ENCODE data around the gene PODN.

Gene PODN

DNA sequence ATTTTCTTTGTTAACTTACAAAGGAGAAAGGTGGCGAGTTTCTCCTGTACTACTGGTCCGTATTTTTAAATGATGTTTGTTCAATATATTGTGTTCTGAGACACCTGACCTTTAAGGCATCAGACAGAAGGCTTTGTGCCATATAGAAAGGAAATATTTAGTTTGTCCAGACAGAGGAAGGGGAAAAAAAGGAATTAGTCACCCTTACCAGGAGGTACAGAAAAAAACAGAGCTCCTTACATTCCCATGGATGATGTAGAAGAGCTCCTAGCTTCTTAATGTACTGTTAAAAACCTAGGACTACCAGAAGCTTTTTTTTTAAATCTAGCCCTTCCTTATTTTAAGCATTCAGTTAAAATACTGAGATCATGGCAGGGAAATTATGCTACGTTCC is 12.4 kb upstream of the PODN start:
- no peak for DNase-seq (ENCODE audit: low read depth in 2 of 3, low spot score in 1 of 3)

GRCh38 chr1:53050310-53050709 is 11.7 kb upstream of the PODN start:
- no peak for DNase-seq (ENCODE audit: low read depth in 2 of 3, low spot score in 1 of 3)

DNA sequence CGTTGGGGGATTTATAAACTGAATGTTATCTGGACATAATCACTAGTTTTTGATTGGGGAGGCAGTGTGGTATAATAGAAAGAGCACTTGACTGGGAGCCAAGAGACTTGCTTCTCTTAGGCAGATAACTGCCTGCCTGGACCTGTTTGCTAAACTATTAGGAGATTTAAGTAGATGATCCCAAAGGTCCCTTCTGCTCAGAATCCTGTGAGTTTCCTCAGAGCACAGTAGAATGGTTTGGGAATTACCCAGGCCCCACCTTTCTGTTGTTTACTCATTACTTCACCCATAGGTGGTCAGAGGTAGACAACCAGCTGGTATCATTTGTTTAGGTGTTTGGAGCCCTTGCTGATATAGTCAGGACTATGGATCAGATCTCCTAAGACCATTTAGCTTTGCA is 10.3 kb upstream of the PODN start:
- DNase-seq (ENCODE audit: low read depth in 2 of 3, low spot score in 1 of 3), result no peak

DNA sequence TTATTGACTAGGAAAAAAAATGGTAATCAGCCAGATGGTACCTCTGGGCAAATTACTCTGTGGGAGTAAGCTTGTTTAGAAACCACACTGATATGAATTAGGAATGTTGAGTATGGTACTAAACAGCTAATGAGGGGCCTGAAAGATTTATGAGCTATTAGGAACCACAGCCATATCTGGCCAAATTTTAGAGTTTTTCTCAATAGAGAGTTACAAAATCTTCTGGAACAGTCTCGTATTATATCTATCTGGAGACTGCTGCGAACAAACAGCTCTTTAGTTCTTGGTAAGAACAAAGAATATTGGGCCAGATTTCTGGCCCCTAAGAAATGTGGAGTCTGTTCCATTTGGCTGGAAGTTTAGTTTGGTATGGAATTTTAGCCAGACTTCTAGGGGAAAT is 4.9 kb upstream of the PODN start:
- no peak for DNase-seq (ENCODE audit: low read depth in 2 of 3, low spot score in 1 of 3)

GRCh38 chr1:53060579-53060978 is 1.4 kb upstream of the PODN start:
- DNase-seq (ENCODE audit: low read depth in 2 of 3, low spot score in 1 of 3), result no peak

GRCh38 chr1:53061123-53061858 is 722 bp upstream of the PODN start:
- no peak for DNase-seq (ENCODE audit: low read depth in 2 of 3, low spot score in 1 of 3)

DNA sequence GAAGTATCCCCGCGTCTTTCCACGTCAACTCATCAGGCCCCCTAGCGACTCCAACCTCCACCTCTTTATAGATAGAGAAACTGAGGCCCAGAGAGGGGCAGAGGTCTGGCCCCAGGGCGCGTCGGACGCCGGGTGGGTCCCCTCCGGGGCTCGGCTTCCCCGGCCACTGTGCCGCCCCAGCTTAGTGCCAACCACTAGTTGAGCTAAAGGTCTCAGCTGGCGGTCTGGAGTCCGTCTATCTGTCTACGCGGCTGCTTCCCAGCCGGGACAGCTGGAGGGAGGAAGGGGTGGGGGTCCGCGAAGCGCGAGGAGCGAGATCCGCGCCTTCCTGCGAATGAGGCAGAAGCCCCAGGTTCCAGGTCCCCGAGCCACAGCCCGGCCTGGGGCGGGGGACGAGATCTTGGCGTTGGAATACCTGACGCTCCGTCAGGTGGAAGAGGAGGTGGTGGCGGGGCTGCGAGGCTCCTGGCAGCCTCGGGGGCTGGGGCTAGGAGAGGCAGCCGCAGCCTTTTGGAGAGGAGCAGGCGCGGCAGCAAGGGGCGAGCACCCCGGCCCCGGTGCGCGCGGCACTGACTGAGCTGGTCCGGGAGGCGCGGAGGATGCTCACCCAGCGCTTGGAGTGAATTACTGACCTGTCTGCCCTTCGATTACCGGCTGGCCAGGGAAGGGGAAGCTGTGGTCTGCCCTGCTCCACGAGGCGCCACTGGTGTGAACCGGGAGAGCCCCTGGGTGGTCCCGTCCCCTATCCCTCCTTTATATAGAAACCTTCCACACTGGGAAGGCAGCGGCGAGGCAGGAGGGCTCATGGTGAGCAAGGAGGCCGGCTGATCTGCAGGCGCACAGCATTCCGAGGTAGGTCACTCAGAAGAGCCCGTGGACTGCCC is 937 bp downstream of the PODN start:
- DNase-seq (ENCODE audit: low read depth in 2 of 3, low spot score in 1 of 3), result no peak

DNA sequence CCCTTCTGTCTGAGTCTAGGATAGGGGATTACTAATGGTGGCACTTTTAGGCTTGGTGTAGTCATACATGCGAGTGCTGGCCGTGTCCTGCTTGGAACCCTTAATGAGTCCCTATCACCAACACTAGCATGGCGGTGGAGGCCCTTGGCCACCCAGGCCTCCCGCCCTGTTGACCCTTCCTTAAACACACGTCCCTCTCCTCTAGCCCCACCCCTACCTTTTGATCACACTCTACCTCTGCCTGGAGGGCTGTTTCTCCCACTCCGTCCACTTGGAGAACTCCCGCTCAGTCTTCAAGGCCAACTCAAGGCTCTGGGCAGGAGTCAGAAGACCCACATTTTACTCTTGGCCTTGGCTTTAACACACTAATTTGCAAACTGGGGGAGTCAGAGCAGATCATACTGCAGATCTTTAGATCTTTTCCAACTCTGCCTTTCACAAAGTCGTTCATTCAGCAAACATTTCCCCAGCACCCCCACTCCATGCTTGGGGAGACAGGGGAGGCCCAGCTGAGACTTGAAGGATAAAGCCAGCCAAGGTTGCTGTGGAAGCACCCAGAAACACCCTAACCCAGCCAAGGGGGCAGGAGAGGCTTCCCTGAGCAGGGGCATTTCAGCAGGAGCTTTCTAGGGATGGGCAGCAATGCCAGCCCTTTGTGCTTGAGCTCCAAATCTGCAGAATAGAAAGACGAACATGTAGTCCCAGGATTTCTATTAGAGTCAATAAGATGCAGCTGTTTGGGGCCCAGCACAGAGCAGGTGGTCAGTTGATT is 1.9 kb downstream of the PODN start:
- no peak for DNase-seq (ENCODE audit: low read depth in 2 of 3, low spot score in 1 of 3)

GRCh38 chr1:53065391-53065790 is 3.4 kb downstream of the PODN start:
- DNase-seq (ENCODE audit: low read depth in 2 of 3, low spot score in 1 of 3), result no peak

DNA sequence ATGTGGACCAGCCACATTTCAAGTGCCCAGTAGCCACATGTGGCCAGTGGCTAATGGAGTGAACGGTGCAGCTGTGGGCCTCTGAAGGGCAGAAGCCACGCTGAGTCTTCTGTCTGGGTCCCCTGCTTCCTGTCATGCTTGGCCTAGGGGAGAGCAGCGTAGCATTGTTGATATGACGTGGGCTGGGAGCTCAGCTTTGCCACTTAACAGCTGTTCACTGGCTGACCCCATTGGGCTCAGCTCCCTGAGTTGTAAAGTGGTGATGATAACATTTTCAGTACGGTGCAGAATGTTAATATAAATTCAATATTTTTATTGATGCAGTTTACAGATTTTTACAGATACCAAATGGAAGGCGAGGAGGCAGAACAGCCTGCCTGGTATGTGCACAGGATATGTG is 4.5 kb downstream of the PODN start:
- no peak for DNase-seq (ENCODE audit: low read depth in 2 of 3, low spot score in 1 of 3)

DNA sequence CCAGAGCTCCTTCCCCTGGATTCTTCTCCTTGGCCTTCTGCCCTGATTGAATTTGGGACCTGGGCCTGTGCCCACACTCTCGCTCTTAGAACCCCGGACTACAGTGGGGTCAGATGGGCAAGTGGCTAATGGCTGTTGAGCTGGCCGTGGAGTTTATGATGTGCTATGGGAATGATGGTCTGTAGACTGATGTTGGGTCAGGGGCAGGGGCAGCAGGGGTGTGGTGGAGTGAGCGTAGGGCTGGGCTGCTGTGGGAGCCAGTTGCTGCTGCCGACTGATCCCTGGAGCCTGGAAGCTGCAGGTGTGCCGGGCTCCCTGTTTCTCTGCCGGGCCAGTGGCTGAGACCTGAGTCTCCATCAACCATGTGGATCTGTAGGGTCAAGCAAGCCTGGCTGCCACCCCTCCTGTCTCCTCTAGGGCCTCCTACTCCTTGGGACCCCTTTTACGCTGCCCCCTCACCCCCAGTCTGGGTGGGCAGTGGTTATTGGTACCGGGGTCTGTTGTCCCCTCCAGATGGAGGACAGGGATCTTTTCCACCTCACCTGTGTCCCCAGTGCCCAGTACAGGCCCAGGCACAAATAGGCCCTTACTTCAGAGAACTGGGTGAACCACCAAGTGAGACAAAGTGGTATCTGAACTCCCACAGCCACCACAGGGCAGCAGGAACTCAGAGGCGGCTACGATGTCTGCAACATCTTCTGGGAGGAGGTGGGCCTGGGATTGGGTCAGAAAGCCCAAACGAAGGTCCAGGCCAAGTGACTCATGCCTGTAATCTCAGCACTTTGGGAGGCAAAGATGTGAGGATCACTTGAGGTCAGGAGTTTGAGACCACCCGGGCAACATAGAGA is 5.1 kb downstream of the PODN start:
- no peak for DNase-seq (ENCODE audit: low read depth in 2 of 3, low spot score in 1 of 3)

DNA sequence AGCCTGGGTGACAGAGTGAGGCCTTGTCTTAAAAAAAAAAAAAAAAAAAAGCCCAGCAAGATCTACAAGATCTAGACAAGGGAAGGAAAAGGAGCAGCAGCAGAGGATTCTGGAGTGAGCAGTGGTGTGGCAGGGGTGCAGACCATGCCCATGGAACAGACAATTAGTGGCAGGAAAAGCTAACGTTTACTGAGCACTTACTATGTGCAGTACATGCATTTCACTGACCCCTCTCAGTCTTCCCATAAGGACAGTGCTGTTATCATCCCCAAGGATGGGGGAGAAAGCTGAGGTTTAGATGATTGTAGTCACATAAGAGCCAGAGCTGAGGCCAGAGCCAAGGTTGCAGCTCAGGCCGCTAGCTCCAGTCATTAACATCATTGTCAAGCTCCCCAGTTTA is 5.9 kb downstream of the PODN start:
- no peak for DNase-seq (ENCODE audit: low read depth in 2 of 3, low spot score in 1 of 3)

GRCh38 chr1:53068314-53069099 is 6.5 kb downstream of the PODN start:
- no peak for DNase-seq (ENCODE audit: low read depth in 2 of 3, low spot score in 1 of 3)

GRCh38 chr1:53069265-53069662 is 7.3 kb downstream of the PODN start:
- no peak for DNase-seq (ENCODE audit: low read depth in 2 of 3, low spot score in 1 of 3)

DNA sequence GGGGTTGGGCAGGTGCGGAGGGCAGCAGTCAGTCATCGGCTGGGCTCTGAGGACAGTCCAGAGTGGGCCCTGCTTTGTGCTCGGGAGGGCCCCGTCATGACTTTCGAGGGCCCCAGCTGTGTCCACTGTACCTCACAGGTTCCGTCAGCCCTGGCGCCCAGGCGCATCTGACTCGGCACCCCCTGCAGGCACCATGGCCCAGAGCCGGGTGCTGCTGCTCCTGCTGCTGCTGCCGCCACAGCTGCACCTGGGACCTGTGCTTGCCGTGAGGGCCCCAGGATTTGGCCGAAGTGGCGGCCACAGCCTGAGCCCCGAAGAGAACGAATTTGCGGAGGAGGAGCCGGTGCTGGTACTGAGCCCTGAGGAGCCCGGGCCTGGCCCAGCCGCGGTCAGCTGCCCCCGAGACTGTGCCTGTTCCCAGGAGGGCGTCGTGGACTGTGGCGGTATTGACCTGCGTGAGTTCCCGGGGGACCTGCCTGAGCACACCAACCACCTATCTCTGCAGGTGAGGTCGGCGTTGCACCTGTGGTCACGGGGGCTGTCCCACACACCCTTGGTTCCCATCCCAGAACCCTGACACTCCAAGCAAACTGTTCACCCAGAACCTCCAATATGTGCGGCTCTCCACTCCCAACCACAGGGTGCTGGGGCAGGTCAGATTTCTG is 7.8 kb downstream of the PODN start:
- DNase-seq (ENCODE audit: low read depth in 2 of 3, low spot score in 1 of 3), result no peak

DNA sequence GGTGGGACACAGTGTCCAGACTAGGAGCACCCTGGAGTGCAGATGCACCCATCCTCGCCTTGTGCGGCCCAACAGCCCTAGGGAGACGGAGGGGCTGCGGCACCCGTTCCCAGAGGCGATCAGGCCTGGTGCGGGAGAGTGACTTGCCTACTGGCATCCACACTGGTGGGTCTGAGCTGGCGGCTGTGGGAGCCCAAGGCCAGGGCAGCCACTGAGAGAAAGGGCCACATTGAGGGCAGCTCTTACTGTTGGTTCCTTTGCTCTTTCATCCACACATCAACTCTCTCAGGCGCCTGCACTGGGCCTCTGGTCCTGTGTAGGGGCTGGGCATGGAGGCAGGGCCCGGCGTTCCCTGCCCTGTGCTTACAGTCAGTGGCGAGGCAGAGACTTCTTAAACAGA is 8.6 kb downstream of the PODN start:
- no peak for DNase-seq (ENCODE audit: low read depth in 2 of 3, low spot score in 1 of 3)

- DNase-seq (ENCODE audit: low read depth in 2 of 3, low spot score in 1 of 3), result no peak
These were observed 9.3 kb downstream of the PODN start for GRCh38 chr1:53071167-53071865.

DNA sequence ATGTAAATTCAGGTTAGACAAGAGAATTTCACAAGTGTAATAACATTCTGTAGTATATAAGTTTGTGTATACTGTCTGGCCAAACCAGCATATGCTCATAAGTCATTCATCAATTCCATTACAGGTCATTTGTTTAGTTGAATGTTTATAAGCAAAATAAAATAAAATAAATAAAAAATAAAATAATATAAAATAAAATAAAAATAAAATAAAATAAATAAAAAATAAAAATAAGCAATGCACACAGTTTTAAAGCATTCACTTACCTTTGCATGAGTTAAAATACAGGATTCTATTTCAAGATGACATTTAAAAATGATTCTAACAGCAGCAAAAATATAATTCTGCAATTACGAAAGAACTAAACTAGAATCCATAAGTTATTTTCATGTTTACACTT is 9.9 kb downstream of the PODN start:
- no peak for DNase-seq (ENCODE audit: low read depth in 2 of 3, low spot score in 1 of 3)

DNA sequence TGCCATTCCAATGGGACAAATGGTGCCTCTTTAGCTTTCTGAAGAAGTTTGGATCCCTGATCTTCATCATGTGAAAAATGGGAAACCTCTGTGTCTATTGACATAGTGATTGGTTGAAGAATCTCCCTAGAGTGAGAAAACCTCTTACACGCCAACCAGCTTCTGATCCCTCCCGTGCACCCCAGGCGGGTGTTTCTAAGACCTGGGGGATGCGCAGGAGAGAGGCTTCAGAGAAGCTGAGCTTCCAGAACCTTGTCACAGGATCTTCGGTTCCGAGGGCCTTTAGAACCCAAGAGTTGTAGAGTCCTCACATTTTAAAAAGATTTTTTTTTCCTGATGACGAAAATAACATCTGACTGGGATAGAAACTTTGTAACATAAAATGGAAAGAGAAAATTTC is 11.3 kb downstream of the PODN start:
- no peak for DNase-seq (ENCODE audit: low read depth in 2 of 3, low spot score in 1 of 3)
